Measurements from ENCODE around the gene POLN. TPM values are rescaled to one million over a fixed set of nuclear protein-coding genes. Genes with fewer than 3 reads are reported as not detected.
A peak's percentile ranks its signal among the peaks of the same experiment; 100 is the strongest.

POLN gene
- total RNA-seq, 2 donors from 2014 or later: 2.8 to 2.9 TPM

DNA sequence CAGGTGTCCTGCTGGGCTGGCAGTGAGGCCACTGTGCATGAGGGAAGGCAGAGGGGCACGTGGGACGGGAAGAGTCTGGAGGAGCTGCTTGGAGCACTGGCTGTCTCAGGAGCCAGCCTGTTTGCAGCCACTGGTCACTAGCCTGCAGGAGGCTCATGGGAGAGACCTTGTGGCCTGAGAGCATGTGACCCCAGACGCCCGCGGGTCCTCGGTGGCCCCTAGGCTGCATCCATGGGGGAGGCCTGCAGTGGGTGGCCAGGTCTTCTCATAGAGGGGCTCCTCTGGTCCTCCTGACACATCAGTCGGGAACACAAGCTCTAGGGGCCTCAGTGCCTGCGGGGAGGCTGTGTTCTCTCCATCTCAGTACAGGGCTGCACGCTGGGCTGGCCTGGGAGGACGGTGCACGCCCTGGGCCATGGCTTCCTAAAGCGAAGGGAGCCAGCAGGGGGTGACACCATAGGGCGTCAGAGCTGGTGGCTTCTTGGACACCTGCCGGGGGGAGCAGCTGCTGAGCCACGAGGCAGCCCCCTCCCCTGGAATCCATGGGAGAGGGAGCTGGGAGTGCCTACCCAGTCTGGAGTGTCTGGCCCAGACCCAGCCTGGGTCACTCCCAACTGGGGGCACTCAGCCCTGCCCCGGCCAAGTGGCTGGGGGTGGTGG, 170.5 kb downstream of the POLN start:
- no peak overlapping the region for H3K27ac Mint-ChIP-seq
- Histone ChIP-seq H3K9ac (ENCODE audit: extremely low read depth, low read length, poor library complexity, severe bottlenecking) (no peak overlapping the region), H3K9me3 (ENCODE audit: control insufficient read depth, low read length) (no peaks in the 10 kb centered on the region), H3K4me3 (ENCODE audit: low read length) (no peak overlapping the region), H3K27ac (ENCODE audit: low read depth, low read length) (peak overlapping the region; percentile 90), H3K27me3 (ENCODE audit: control insufficient read depth, insufficient read depth, low read length, poor library complexity, severe bottlenecking) (no peaks in the 10 kb centered on the region), H3K4me1 (ENCODE audit: control insufficient read depth, insufficient read depth, low read length) (peaks cover 3% of the 10 kb centered on the region), H3K36me3 (ENCODE audit: control insufficient read depth, insufficient read depth, low read length) (no peaks in the 10 kb centered on the region)
- H3K4me1 Mint-ChIP-seq: no peaks in the 10 kb centered on the region
- H3K9me3 Mint-ChIP-seq: no peaks in the 10 kb centered on the region
- no peak overlapping the region for H3K4me3 Mint-ChIP-seq
- no peaks in the 10 kb centered on the region for H3K36me3 Mint-ChIP-seq (ENCODE audit: low read depth)
- 75 to 84% methylated on average over 8 to 16 of the region's 16 CpGs for WGBS, 2 experiments (ENCODE audit: insufficient coverage in 1 of 2, insufficient read length in 1 of 2)
- peak; percentile 49 for DNase-seq
- H3K27me3 Mint-ChIP-seq (ENCODE audit: insufficient read depth): no peaks in the 10 kb centered on the region
- TF ChIP-seq CTCF (conservative IDR thresholded peaks at IDR 0.05): no peak

GRCh38 chr4:2070421-2071251, 171.3 kb downstream of the POLN start:
- Mint-ChIP-seq H3K36me3 (ENCODE audit: low read depth) (no peaks in the 10 kb centered on the region), H3K27ac (no peak overlapping the region), H3K27me3 (ENCODE audit: insufficient read depth) (no peaks in the 10 kb centered on the region), H3K4me1 (no peaks in the 10 kb centered on the region), H3K4me3 (no peak overlapping the region), H3K9me3 (no peaks in the 10 kb centered on the region)
- 87 to 88% methylated on average over 11 to 22 of the region's 22 CpGs for WGBS, 2 experiments (ENCODE audit: insufficient coverage in 1 of 2, insufficient read length in 1 of 2)
- H3K9me3 ChIP-seq (ENCODE audit: control insufficient read depth, low read length): no peaks in the 10 kb centered on the region
- no peaks in the 10 kb centered on the region for H3K36me3 ChIP-seq (ENCODE audit: control insufficient read depth, insufficient read depth, low read length)
- no peak for TF ChIP-seq CTCF (conservative IDR thresholded peaks at IDR 0.05)
- H3K27me3 ChIP-seq (ENCODE audit: control insufficient read depth, insufficient read depth, low read length, poor library complexity, severe bottlenecking): no peaks in the 10 kb centered on the region
- no peak overlapping the region for H3K4me3 ChIP-seq (ENCODE audit: low read length)
- DNase-seq: peak; percentile 31
- H3K9ac ChIP-seq (ENCODE audit: extremely low read depth, low read length, poor library complexity, severe bottlenecking): no peak overlapping the region
- peak overlapping the region; percentile 90 for H3K27ac ChIP-seq (ENCODE audit: low read depth, low read length)
- H3K4me1 ChIP-seq (ENCODE audit: control insufficient read depth, insufficient read depth, low read length): peaks cover 3% of the 10 kb centered on the region

DNA sequence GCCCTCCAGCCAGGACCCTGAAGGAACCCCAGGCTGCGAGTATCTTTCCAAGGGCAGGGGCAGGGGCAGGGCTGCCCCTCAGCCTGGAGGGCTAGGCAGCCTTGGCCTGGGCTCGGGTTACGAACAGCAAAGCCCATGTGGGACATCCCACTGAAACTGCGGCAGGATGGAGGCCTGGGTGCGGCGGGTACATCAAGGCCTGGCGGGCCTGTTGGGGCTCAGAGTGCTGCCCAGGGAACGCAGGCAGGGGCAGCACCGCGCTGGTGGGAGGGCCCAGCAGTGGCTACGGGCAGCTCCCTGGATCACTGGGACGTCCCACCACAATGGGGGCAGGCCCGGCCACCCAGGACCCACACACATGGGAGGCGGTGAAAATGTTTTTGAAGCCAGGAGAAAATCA, 171.9 kb downstream of the POLN start:
- no peak overlapping the region for H3K4me3 Mint-ChIP-seq
- peak; percentile 53 for DNase-seq

More for the DNA sequence above, 171.9 kb downstream of the POLN start:
- H3K9me3 ChIP-seq (ENCODE audit: control insufficient read depth, low read length): no peaks in the 10 kb centered on the region
- Mint-ChIP-seq H3K9me3 (no peaks in the 10 kb centered on the region), H3K27ac (no peak overlapping the region), H3K27me3 (ENCODE audit: insufficient read depth) (no peaks in the 10 kb centered on the region), H3K36me3 (ENCODE audit: low read depth) (no peaks in the 10 kb centered on the region), H3K4me1 (no peaks in the 10 kb centered on the region)
- H3K36me3 ChIP-seq (ENCODE audit: control insufficient read depth, insufficient read depth, low read length): no peaks in the 10 kb centered on the region
- H3K4me1 ChIP-seq (ENCODE audit: control insufficient read depth, insufficient read depth, low read length): peaks cover 3% of the 10 kb centered on the region
- no peak overlapping the region for H3K27ac ChIP-seq (ENCODE audit: low read depth, low read length)
- H3K4me3 ChIP-seq (ENCODE audit: low read length): no peak overlapping the region
- no peak overlapping the region for H3K9ac ChIP-seq (ENCODE audit: extremely low read depth, low read length, poor library complexity, severe bottlenecking)
- TF ChIP-seq CTCF (conservative IDR thresholded peaks at IDR 0.05): no peak
- 73 to 89% methylated on average over 8 to 14 of the region's 14 CpGs for WGBS, 2 experiments (ENCODE audit: insufficient coverage in 1 of 2, insufficient read length in 1 of 2)
- no peaks in the 10 kb centered on the region for H3K27me3 ChIP-seq (ENCODE audit: control insufficient read depth, insufficient read depth, low read length, poor library complexity, severe bottlenecking)

All from endodermal cell (in vitro differentiated cells).